ENCODE data around the gene NPPA.

DNA sequence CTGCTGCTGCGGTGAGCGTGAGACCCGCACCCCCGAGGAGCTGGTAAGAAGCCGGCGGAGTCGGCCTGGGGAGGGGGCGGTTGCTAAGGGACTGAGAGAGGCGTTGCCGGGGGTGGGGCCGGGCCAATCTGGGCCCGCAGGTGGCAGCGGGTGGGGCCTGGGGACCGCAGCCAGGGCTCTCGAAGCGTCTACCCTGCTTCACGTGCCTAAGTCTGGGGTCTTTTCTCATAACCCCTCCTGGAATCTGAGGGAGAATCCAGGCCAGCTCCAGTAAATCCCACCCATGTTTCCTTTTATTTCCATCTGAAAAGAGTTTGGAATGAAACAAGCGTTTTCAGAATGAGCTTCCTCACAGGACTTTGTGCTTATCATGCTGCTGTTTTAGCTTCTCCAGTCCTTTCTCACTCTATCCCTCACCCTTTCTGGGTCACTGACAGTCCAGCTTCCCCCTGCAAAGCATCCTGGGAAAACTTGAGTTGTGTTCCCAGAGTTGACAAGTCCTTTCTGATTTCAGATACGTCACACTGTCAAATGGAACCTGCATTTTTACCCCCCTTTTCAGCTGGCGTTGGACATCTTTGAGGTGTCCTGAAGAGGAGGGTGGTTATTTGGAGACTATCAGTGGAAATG, 41.2 kb downstream of the NPPA start:
- no peak for TF ChIP-seq POLR2A (IDR thresholded peaks at IDR 0.05)
- TF ChIP-seq, protein P1, sequence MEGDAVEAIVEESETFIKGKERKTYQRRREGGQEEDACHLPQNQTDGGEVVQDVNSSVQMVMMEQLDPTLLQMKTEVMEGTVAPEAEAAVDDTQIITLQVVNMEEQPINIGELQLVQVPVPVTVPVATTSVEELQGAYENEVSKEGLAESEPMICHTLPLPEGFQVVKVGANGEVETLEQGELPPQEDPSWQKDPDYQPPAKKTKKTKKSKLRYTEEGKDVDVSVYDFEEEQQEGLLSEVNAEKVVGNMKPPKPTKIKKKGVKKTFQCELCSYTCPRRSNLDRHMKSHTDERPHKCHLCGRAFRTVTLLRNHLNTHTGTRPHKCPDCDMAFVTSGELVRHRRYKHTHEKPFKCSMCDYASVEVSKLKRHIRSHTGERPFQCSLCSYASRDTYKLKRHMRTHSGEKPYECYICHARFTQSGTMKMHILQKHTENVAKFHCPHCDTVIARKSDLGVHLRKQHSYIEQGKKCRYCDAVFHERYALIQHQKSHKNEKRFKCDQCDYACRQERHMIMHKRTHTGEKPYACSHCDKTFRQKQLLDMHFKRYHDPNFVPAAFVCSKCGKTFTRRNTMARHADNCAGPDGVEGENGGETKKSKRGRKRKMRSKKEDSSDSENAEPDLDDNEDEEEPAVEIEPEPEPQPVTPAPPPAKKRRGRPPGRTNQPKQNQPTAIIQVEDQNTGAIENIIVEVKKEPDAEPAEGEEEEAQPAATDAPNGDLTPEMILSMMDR (IDR thresholded peaks at IDR 0.05): no peak
